BJ (cell line): Measurements from ENCODE around the gene SPTB. TPM values are rescaled to one million over a fixed set of nuclear protein-coding genes. Genes with fewer than 3 reads are reported as not detected.

Source experiments
- CTCF ChIA-PET: fragments of 350-600 bp; formaldehyde crosslinking; extraction: SDS; loops from one replicate; lab custom pipeline; 2021; ENCODE audit warnings: antibody characterized with exemption, inconsistent platforms; lab: Yijun Ruan, JAX
- POLR2A ChIA-PET: fragments of 300-600 bp; sonication (Branson Sonifier 250); formaldehyde crosslinking; extraction: SDS; loops from one replicate; lab custom pipeline; 2021; ENCODE audit warnings: antibody characterized with exemption; lab: Charles Lee
- DNase-seq: peaks from one replicate; pipeline ENCODE4 v3.0.0-alpha.2; 2011; ENCODE audit warnings: low read depth
- H3K27me3 ChIP-seq: 2 replicates; pipeline ENCODE4 v1.6.0; 2011; ENCODE audit warnings: low read length; ENCODE audit not compliant: control insufficient read depth, insufficient read depth
- H3K36me3 ChIP-seq: 2 replicates; pipeline ENCODE4 v1.5.1; 2011; ENCODE audit warnings: low read length; ENCODE audit not compliant: control insufficient read depth, insufficient read depth
- H3K4me3 ChIP-seq: 2 replicates; pipeline ENCODE4 v1.5.1; 2011; ENCODE audit warnings: low read depth, mild to moderate bottlenecking, control low read depth, low read length
- polyA plus RNA-seq: library from polyadenylated mRNA; depleted of rRNA; stranded (reverse); fragments of >200 nt; gene quantifications from 2 replicates; pipeline ENCODE4 v1.2.3, GENCODE V29; 2011
- TF ChIP-seq, protein P1 (sequence below): IDR thresholded peaks from 2 replicates; pipeline ENCODE4 v1.5.1; 2011; ENCODE audit warnings: low read depth, mild to moderate bottlenecking, control low read depth, inconsistent platforms, low read length, moderate library complexity; ENCODE audit not compliant: insufficient read depth

Gene SPTB
- polyA plus RNA-seq, 1 experiment: 0.02 TPM

DNA sequence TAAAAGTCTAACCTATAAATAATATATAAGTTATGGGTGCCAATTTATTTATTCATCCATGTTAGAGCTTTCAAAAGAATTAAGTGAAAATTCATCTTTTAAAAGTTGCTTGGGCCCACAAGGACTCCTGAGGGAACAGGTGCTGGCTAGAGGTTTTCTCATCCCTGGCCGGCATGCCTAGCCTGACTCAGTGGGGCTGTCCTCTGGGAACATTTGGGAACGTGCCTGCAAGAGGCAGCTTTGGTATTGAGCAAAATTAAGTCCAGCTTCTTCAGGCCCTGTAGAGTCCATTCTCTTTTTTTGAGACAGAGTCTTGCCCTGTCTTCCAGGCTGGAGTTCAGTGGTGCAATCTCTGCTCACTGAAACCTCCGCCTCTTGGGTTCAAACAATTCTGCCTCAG lies 44.7 kb downstream of the SPTB start:
- H3K36me3 ChIP-seq: no peaks in the 10 kb centered on the region
- ChIA-PET CTCF (interaction anchor here (1.3 to 2.1 kb wide), 3 partner anchors 12 to 76 kb away, joined by 3 to 8 read pairs (median 8); no protein-coding TSS in a partner anchor), POLR2A (no interaction called here)
- H3K27me3 ChIP-seq: peaks cover 9% of the 10 kb centered on the region
- H3K4me3 ChIP-seq: no peak overlapping the region
- no peak for DNase-seq
- TF ChIP-seq, protein P1, sequence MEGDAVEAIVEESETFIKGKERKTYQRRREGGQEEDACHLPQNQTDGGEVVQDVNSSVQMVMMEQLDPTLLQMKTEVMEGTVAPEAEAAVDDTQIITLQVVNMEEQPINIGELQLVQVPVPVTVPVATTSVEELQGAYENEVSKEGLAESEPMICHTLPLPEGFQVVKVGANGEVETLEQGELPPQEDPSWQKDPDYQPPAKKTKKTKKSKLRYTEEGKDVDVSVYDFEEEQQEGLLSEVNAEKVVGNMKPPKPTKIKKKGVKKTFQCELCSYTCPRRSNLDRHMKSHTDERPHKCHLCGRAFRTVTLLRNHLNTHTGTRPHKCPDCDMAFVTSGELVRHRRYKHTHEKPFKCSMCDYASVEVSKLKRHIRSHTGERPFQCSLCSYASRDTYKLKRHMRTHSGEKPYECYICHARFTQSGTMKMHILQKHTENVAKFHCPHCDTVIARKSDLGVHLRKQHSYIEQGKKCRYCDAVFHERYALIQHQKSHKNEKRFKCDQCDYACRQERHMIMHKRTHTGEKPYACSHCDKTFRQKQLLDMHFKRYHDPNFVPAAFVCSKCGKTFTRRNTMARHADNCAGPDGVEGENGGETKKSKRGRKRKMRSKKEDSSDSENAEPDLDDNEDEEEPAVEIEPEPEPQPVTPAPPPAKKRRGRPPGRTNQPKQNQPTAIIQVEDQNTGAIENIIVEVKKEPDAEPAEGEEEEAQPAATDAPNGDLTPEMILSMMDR: no peak

DNA sequence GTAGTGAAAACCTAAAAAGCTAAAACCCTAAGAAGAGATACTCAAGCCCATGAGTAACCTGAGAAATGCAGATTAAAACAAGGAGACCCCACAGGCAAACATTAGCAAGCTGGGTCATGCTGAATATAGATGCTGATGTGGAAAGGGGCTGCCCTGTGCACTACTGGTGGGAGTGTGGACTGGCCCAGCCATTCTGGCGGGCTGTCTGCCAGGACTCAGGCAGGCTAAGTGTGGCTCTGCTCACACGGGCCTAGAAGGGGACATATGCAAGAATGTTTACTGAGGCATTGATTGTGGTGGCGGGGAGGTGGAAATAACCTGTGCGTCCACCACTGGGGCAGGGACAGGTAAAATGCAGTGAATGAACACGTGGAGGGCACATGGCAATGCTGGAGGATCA lies 48.3 kb downstream of the SPTB start:
- TF ChIP-seq, protein P1: no peak
- Histone ChIP-seq H3K4me3 (no peak overlapping the region), H3K27me3 (peaks cover 5% of the 10 kb centered on the region; the same call in 1 of the 2 replicates), H3K36me3 (no peaks in the 10 kb centered on the region)
- ChIA-PET CTCF (interaction anchor here (2.5 to 2.7 kb wide), 3 partner anchors 8 to 61 kb away, joined by 11 read pairs; no protein-coding TSS in a partner anchor), POLR2A (no interaction called here)
- no peak for DNase-seq

DNA sequence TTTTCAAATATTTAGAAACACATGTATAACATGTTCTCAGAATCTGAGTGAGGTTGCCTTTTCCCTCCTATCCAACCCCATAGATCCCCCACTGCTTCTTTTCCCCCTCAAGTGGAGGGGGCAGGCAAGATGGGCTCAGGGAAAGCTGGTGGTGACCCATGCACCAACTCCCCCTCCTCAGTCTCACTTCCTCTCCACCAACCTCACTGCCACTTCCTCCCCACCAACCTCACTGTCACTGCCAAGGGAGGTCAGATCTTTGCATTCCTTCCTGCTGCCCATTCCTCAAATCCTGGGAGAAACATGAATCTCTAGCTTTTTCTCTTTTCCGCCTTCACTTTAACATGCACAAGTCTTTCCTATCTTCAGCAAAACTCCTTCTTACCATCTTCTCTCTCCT lies 48.7 kb downstream of the SPTB start:
- TF ChIP-seq, protein P1: no peak
- ChIA-PET POLR2A (no interaction called here), CTCF (interaction anchor here (1.3 to 2.7 kb wide), 3 partner anchors 11 to 61 kb away, joined by 5 to 11 read pairs (median 11); no protein-coding TSS in a partner anchor)
- H3K36me3 ChIP-seq: no peaks in the 10 kb centered on the region
- peaks cover 3% of the 10 kb centered on the region; the same call in 1 of the 2 replicates for H3K27me3 ChIP-seq
- DNase-seq: no peak
- no peak overlapping the region for H3K4me3 ChIP-seq

- H3K4me3 ChIP-seq: no peak overlapping the region
- H3K27me3 ChIP-seq: peaks cover 1% of the 10 kb centered on the region; the same call in 1 of the 2 replicates
- TF ChIP-seq, protein P1: no peak
- CTCF ChIA-PET: interaction anchor here (1.0 to 3.4 kb wide), 4 partner anchors 12 to 83 kb away, joined by 3 to 20 read pairs (median 7); no protein-coding TSS in a partner anchor
- H3K36me3 ChIP-seq: no peaks in the 10 kb centered on the region
- POLR2A ChIA-PET: no interaction called here
- DNase-seq: no peak
Measured at GRCh38 chr14:64828071-64828470, 51.6 kb downstream of the SPTB start.

DNA sequence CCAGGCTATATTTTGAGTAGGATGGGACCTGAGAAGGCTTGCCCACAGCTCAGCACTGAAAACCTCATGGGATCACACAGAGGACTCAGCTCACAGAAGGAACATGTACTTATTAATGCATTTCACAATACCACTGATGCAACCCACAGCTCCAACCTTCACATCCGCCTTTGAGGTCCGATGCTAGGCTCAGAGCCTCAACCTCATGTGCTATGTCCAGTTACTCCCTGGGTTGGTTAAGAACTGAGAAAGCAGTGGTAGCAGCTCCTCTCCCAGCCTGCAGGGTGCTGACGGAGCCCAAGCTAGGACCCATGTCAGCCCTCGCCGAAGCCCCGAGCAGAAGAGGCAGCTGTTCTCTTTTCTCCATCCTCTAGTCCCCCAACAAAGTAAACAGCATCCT lies 52.9 kb downstream of the SPTB start:
- ChIA-PET CTCF (interaction anchor here (1.5 to 3.4 kb wide), 4 partner anchors 11 to 65 kb away, joined by 3 to 20 read pairs (median 7); no protein-coding TSS in a partner anchor), POLR2A (no interaction called here)
- TF ChIP-seq, protein P1: no peak
- DNase-seq: no peak
- H3K36me3 ChIP-seq: no peaks in the 10 kb centered on the region
- peaks cover 1% of the 10 kb centered on the region; the same call in 1 of the 2 replicates for H3K27me3 ChIP-seq
- H3K4me3 ChIP-seq: no peak overlapping the region
